LNCAP (cell line): Measurements from ENCODE around the gene TNFRSF19.

Experiments used
- TF ChIP-seq, protein P1 (sequence below): fragments of 450-650 bp; IDR thresholded peaks from 2 replicates; pipeline ENCODE4 v1.5.1; 2017; ENCODE audit warnings: mild to moderate bottlenecking

The TNFRSF19 gene

DNA sequence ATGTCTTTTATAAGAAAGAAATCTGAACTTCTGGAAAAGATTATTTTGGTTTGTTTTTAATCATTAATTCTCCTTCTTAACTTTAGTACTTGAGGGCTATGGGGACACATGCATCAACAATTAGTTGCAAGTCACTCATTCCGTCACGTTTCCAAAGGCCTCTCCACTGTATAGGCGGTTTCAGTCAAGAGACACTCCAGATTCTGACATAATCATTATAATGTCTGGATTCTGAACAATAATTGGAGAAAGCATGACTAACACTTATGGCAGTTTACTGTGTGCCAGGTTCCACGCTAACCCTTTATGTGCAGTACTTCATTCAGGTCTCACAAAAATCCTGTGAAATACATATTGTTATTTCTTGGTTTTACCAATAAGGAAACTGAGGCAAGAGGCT lies 71.9 kb downstream of the TNFRSF19 start:
- TF ChIP-seq, protein P1, sequence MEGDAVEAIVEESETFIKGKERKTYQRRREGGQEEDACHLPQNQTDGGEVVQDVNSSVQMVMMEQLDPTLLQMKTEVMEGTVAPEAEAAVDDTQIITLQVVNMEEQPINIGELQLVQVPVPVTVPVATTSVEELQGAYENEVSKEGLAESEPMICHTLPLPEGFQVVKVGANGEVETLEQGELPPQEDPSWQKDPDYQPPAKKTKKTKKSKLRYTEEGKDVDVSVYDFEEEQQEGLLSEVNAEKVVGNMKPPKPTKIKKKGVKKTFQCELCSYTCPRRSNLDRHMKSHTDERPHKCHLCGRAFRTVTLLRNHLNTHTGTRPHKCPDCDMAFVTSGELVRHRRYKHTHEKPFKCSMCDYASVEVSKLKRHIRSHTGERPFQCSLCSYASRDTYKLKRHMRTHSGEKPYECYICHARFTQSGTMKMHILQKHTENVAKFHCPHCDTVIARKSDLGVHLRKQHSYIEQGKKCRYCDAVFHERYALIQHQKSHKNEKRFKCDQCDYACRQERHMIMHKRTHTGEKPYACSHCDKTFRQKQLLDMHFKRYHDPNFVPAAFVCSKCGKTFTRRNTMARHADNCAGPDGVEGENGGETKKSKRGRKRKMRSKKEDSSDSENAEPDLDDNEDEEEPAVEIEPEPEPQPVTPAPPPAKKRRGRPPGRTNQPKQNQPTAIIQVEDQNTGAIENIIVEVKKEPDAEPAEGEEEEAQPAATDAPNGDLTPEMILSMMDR, result no peak

DNA sequence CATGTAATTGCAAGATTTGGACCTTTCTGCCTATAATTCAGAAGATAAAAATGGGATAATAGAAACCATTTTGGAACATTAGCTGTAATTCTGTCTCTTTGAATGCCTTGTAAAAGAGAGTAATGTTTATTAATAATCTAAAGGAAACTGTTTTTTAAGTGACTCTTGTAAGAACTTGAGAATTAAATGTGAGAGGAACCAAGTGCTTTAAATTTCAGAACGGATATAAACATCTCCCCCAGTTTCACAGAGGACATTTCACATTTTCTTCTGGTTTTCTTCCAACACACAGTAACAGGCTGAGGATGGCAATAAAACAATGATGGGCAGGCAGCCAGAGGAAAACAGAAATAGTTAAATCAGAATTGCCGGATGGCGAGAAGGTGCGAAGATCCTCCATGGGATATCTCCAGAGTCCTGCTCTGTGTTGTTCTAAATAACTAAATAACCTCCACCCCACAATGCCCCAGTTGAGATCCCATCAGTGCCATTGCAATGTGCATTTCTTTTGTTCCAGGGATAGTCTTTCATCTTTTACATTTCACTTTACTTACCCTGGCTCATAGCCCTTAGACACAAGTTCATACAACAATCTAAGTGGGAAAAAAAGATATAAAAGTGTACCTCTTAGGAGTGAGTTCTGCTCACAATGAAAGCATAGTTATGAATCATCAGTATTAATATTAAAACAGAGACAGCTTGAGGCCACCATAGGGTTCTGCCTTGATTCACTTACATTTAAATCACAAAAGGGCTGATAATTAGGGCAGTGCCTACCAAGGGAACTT lies 73.3 kb downstream of the TNFRSF19 start:
- TF ChIP-seq, protein P1, result no peak

DNA sequence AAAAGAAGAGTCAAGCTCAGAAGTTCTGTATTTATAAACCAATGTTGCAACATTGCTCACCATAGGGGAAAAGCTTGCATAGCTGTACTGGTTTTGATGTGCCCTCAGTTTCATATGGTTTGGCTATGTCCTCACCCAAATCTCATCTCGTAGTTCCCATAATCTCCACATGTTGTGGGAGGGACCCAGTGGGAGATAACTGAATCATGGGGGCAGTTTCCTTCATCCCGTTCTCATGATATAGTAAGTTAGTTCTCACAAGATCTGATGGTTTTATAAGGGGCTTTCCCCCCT lies 73.9 kb downstream of the TNFRSF19 start:
- TF ChIP-seq, protein P1, result no peak

DNA sequence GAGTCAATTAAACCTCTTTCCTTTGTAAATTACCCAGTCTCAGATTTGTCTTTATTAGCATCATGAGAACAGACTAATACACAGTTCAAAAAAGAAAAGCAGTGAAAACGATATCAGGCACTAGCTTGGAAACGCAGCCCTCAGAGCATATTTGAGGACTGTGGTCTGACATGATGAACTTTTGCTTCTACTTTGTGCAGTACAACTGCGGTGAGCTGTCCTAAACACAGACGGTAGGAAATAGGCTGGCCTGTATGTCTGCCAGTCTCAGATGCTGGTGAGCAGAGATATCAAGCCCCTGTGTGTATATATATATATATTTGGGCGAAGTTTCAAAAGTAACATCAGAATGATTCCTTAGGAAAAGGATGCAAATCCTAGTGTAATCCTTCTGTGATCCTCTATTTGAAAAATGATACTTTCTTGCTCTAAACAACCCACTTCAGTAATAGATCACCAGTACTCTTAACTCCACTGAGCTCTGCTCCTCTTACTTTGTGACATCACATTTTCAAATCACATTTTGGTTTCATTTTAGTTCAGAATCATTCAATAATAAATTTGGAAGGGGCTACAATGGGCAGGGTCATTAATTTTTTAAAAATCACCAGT lies 74.4 kb downstream of the TNFRSF19 start:
- TF ChIP-seq, protein P1, result no peak

DNA sequence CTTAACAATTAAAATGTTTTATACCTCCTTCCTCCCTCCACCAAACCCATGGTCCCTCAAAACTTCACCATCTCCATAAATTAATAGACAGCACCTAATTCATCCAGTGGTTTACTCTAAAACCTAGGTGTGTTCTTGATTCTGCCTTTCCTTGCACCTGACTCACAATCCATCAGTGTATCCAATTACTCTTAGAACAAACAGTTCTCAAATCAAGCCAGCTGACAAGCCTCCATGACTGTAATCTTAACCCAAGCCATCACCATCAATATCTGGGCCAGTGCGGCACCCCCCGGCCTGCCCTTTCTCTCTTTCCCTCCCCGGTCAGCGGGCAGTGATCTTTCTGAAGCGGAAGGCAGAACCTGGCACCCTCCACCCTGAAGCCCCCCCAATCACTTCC lies 75.6 kb downstream of the TNFRSF19 start:
- TF ChIP-seq, protein P1, result no peak

DNA sequence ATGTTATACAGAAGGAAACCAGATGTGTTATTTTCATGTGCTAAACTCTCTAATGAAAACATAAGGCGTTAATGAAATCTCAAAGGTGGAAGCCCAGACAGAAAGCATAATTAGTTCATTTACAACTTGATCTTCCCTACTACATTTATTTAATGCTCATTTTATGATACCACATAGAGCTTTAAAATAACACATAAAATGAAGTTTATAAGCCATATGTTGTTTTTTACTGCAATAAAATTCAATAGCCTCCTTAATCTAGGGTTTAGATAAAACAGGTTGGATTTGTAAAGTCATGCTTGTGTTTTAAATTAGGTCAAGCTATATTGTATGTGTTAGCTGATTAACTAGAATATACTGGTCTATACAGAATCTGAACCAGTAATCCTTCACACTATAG lies 81.2 kb downstream of the TNFRSF19 start:
- TF ChIP-seq, protein P1, result no peak

DNA sequence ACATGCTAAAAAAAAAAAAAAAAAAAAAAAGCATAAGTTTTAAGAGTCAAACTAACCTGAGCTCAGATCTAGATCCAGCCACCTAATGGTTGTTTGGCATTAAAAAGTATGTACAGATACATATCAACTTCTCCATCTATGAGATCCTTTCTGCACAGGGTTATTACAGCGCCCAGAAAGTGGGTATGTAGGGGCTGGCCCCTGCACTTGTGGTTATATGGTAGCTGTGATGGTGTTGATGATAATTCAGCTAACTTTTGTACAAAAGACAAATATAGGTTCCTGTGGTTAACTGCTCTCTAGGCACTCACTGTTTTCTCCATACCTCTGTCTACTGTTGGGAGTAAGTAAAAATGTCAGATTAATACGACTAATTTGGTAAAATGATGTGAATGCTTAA lies 81.7 kb downstream of the TNFRSF19 start:
- TF ChIP-seq, protein P1, result no peak
